ENCODE results near the gene DLGAP1.

The DLGAP1 gene

DNA sequence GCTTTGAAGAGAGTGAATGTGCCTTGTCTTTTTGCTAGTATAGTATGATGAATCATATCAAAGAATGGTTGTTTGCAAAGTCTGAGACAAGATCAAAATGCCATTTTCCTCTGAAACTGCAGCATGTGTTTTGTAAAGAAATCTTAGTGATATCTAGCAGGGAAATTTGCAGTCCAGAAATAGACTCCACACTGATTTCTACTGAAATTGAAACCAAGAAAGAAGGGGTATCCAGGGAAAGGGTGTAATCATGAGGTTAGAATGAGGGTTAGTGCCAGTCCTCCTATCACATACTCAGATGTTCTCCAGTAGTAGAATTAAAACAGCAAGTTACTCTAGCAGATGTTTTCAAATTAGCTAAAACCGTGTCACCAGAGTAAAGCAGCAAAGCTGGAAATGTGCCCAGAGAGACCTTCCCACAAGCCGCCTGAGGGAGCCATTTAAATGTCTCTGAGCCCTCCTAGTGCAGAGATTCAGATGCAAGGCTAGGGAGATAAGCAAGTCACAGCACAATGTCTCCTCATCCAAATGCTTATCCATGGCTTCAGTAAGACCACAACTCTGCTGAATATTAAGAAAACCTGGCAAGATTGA lies 4.9 kb downstream of the DLGAP1 start:
- TF ChIP-seq, protein P1, sequence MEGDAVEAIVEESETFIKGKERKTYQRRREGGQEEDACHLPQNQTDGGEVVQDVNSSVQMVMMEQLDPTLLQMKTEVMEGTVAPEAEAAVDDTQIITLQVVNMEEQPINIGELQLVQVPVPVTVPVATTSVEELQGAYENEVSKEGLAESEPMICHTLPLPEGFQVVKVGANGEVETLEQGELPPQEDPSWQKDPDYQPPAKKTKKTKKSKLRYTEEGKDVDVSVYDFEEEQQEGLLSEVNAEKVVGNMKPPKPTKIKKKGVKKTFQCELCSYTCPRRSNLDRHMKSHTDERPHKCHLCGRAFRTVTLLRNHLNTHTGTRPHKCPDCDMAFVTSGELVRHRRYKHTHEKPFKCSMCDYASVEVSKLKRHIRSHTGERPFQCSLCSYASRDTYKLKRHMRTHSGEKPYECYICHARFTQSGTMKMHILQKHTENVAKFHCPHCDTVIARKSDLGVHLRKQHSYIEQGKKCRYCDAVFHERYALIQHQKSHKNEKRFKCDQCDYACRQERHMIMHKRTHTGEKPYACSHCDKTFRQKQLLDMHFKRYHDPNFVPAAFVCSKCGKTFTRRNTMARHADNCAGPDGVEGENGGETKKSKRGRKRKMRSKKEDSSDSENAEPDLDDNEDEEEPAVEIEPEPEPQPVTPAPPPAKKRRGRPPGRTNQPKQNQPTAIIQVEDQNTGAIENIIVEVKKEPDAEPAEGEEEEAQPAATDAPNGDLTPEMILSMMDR (IDR thresholded peaks at IDR 0.05; ENCODE audit: borderline replicate concordance, control extremely low read depth, extremely low read depth, insufficient read depth, missing control alignments), result no peak
- no peak for DNase-seq (ENCODE audit: low spot score)
- in situ Hi-C loops (cut with MboI; ENCODE audit: low sequenced_read_pairs, unreplicated experiment), result no loop called here

DNA sequence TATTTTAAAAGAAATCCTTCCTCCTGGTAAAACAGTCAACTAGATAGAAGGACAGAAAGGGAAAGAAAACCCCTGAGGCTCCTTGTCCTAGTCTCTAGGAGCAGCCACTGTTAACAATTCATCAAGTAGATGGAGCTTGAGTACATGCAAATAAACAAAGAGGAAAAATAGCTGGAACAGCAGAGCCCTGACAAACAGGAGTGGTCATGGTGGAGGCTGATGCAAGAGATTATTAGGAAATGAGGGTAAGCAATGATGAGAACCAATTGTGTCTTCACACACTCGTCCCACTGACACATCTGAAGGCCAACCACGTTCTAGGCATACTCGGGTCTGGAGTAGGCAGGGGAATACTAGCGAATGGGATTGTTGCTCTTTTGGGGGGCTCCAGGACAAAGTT lies 9.2 kb downstream of the DLGAP1 start:
- TF ChIP-seq, protein P1 (IDR thresholded peaks at IDR 0.05; ENCODE audit: borderline replicate concordance, control extremely low read depth, extremely low read depth, insufficient read depth, missing control alignments), result no peak
- in situ Hi-C loops (cut with MboI; ENCODE audit: low sequenced_read_pairs, unreplicated experiment), result no loop called here
- DNase-seq (ENCODE audit: low spot score), result no peak

DNA sequence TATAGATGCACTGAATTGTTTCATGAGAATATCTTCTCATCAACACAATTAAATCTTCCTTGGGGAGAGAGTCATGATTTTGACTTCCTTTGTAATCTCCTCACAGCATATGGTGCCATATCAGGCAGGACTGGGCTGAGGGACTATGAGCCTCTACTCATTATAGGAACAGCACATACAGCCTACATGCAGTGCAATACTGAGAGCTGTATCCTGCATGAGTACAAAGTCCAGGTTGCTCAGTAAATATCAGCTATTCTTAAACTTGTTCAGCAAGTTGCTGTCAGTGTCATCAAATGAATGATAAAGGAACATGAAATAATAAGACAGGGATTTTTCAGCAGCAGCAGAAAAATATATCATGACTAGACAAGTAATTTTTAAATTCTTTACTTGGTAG lies 10.8 kb downstream of the DLGAP1 start:
- TF ChIP-seq, protein P1 (IDR thresholded peaks at IDR 0.05; ENCODE audit: borderline replicate concordance, control extremely low read depth, extremely low read depth, insufficient read depth, missing control alignments), result no peak
- DNase-seq (ENCODE audit: low spot score), result no peak
- in situ Hi-C loops (cut with MboI; ENCODE audit: low sequenced_read_pairs, unreplicated experiment), result no loop called here

- no peak for DNase-seq (ENCODE audit: low spot score)
- TF ChIP-seq, protein P1 (IDR thresholded peaks at IDR 0.05; ENCODE audit: borderline replicate concordance, control extremely low read depth, extremely low read depth, insufficient read depth, missing control alignments), result no peak
- in situ Hi-C loops (cut with MboI; ENCODE audit: low sequenced_read_pairs, unreplicated experiment), result no loop called here
Observed at GRCh38 chr18:4441098-4441497, 14.0 kb downstream of the DLGAP1 start.

DNA sequence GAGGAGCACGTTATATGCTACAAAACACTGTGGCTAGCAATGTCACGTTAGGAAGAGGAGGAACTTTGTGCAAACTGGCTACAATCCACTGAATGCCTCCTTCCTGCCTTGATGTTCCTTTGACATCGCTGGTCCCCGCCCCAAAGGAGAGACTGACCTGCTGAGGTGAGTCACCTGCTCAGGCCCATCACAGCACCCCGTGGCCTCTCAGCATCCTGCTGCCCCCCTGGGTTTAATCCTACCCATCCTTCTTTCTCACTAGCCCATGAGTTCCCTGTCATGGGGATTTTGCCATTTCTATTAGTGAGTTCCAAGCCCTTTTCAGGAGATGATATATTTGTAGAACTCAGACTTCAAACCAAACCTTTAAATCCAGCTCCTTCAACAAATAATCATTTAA lies 16.2 kb downstream of the DLGAP1 start:
- DNase-seq (ENCODE audit: low spot score), result no peak
- in situ Hi-C loops (cut with MboI; ENCODE audit: low sequenced_read_pairs, unreplicated experiment), result no loop called here
- TF ChIP-seq, protein P1 (IDR thresholded peaks at IDR 0.05; ENCODE audit: borderline replicate concordance, control extremely low read depth, extremely low read depth, insufficient read depth, missing control alignments), result no peak

DNA sequence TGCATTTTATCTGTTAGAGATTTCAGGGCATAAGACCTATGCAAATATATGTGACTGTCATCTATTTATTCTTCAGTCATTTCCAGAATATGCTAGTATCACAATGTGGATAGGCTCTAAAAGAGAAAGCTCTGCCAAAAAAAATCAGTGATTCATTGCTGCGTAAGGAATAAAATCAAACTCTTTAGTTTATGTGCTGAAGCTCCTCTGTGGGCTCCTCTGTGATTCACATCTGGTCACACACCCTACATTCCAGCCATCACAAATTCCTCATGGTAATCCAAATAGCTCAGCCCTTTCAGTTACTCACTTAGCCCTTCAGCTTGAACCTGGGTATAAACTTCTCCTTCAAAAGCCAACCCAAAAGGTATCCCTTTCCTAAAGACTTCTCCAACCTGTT lies 21.4 kb downstream of the DLGAP1 start:
- DNase-seq (ENCODE audit: low spot score), result no peak

More for the DNA sequence above, 21.4 kb downstream of the DLGAP1 start:
- in situ Hi-C loops (cut with MboI; ENCODE audit: low sequenced_read_pairs, unreplicated experiment), result no loop called here
- TF ChIP-seq, protein P1 (IDR thresholded peaks at IDR 0.05; ENCODE audit: borderline replicate concordance, control extremely low read depth, extremely low read depth, insufficient read depth, missing control alignments), result no peak
